ENCODE results near the gene CFAP221. TPM values are rescaled to one million over a fixed set of nuclear protein-coding genes. Genes with fewer than 3 reads are reported as not detected.

The CFAP221 gene
- total and polyA plus RNA-seq, 10 of the 15 experiments (the other 5 are each of a cell fraction or from before 2014, with no cell fraction given) = not detected

GRCh38 chr2:119706221-119706620 lies 162.0 kb downstream of the CFAP221 start:
- RAD21 ChIA-PET (ENCODE audit: unreplicated experiment) = no interaction called here
- SMC1A ChIA-PET (ENCODE audit: uncharacterized antibody, unreplicated experiment) = interaction anchor here (0.6 to 1.1 kb wide), 3 partner anchors 122 to 475 kb away, joined by 3 read pairs; no protein-coding TSS in a partner anchor
- FAIRE-seq = no peak
- Histone ChIP-seq H3K27me3 (replicated peaks in 1 of 2; ENCODE audit: control insufficient read depth in 2 of 2, insufficient read depth in 2 of 2, low read length in 1 of 2) (no peaks in the 10 kb centered on the region), H2AFZ (ENCODE audit: control insufficient read depth, low read depth, low read length) (no peak overlapping the region), H3K4me1 (ENCODE audit: control insufficient read depth, insufficient read depth, low read length) (peaks cover 10% of the 10 kb centered on the region), H3K4me3 (no peak overlapping the region), H3K4me2 (ENCODE audit: control insufficient read depth, insufficient read depth) (no peak overlapping the region), H3K9ac (ENCODE audit: control insufficient read depth, insufficient read depth, low read length) (no peak overlapping the region), H3K27ac (ENCODE audit: control insufficient read depth, insufficient read depth) (no peak overlapping the region), H3K9me3 (replicated peaks; ENCODE audit: control insufficient read depth, insufficient read depth, low read length) (peaks cover 9% of the 10 kb centered on the region; the same call in 2 of the 3 replicates), H3K36me3 (ENCODE audit: control insufficient read depth in 2 of 2, insufficient read depth in 2 of 2, low read length in 1 of 2) (no peaks in the 10 kb centered on the region), H3K79me2 (ENCODE audit: control insufficient read depth, insufficient read depth, low read length) (no peaks in the 10 kb centered on the region), H4K20me1 (ENCODE audit: control insufficient read depth, insufficient read depth) (no peaks in the 10 kb centered on the region)
- 86% methylated on average over 8 of the region's 8 CpGs for WGBS (ENCODE audit: insufficient coverage, insufficient replicate concordance, low lambda C conversion rate, missing lambda C conversion rate)
- ATAC-seq = no peak
- no peak for DNase-seq (ENCODE audit: low read depth, low spot score)
- in situ Hi-C loops (cut with MboI) (loop anchor here (10.0 kb wide), 1 partner anchor 969 kb away; no protein-coding TSS in a partner anchor), intact Hi-C loops (cut with micrococcal nuclease; ENCODE audit: unreplicated experiment) (no loop called here)
- BruUV-seq (replicated peaks) = no TSS peak
- POLR2A ChIA-PET = no interaction called here
- CTCF ChIA-PET = interaction anchor here (2.2 to 7.0 kb wide), 2 partner anchors 117 to 469 kb away, joined by 7 to 111 read pairs; no protein-coding TSS in a partner anchor
- TF ChIP-seq ATF2 (IDR thresholded peaks at IDR 0.05; ENCODE audit: low read length) = no peak
- no peak for TF ChIP-seq JUND (IDR thresholded peaks at IDR 0.05; ENCODE audit: low read depth, low read length)
- no peak for TF ChIP-seq STAT3 (IDR thresholded peaks at IDR 0.05; ENCODE audit: low read depth, low read length)
- TF ChIP-seq WRNIP1 (IDR thresholded peaks at IDR 0.05; ENCODE audit: borderline replicate concordance, low read depth, low read length) = no peak
- no peak for TF ChIP-seq KLF5 (IDR thresholded peaks at IDR 0.05; ENCODE audit: partially characterized antibody)
- no peak for TF ChIP-seq SMAD5 (IDR thresholded peaks at IDR 0.05; ENCODE audit: low read depth)
- TF ChIP-seq, protein P1, sequence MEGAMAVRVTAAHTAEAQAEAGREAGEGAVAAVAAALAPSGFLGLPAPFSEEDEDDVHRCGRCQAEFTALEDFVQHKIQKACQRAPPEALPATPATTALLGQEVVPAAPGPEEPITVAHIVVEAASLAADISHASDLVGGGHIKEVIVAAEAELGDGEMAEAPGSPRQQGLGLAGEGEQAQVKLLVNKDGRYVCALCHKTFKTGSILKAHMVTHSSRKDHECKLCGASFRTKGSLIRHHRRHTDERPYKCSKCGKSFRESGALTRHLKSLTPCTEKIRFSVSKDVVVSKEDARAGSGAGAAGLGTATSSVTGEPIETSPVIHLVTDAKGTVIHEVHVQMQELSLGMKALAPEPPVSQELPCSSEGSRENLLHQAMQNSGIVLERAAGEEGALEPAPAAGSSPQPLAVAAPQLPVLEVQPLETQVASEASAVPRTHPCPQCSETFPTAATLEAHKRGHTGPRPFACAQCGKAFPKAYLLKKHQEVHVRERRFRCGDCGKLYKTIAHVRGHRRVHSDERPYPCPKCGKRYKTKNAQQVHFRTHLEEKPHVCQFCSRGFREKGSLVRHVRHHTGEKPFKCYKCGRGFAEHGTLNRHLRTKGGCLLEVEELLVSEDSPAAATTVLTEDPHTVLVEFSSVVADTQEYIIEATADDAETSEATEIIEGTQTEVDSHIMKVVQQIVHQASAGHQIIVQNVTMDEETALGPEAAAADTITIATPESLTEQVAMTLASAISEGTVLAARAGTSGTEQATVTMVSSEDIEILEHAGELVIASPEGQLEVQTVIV (IDR thresholded peaks at IDR 0.05; ENCODE audit: borderline replicate concordance, partially characterized antibody) = no peak
- TF ChIP-seq, protein P2, sequence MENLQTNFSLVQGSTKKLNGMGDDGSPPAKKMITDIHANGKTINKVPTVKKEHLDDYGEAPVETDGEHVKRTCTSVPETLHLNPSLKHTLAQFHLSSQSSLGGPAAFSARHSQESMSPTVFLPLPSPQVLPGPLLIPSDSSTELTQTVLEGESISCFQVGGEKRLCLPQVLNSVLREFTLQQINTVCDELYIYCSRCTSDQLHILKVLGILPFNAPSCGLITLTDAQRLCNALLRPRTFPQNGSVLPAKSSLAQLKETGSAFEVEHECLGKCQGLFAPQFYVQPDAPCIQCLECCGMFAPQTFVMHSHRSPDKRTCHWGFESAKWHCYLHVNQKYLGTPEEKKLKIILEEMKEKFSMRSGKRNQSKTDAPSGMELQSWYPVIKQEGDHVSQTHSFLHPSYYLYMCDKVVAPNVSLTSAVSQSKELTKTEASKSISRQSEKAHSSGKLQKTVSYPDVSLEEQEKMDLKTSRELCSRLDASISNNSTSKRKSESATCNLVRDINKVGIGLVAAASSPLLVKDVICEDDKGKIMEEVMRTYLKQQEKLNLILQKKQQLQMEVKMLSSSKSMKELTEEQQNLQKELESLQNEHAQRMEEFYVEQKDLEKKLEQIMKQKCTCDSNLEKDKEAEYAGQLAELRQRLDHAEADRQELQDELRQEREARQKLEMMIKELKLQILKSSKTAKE (IDR thresholded peaks at IDR 0.05; ENCODE audit: low read depth, poor library complexity, severe bottlenecking) = no peak
- TF ChIP-seq, protein P3, sequence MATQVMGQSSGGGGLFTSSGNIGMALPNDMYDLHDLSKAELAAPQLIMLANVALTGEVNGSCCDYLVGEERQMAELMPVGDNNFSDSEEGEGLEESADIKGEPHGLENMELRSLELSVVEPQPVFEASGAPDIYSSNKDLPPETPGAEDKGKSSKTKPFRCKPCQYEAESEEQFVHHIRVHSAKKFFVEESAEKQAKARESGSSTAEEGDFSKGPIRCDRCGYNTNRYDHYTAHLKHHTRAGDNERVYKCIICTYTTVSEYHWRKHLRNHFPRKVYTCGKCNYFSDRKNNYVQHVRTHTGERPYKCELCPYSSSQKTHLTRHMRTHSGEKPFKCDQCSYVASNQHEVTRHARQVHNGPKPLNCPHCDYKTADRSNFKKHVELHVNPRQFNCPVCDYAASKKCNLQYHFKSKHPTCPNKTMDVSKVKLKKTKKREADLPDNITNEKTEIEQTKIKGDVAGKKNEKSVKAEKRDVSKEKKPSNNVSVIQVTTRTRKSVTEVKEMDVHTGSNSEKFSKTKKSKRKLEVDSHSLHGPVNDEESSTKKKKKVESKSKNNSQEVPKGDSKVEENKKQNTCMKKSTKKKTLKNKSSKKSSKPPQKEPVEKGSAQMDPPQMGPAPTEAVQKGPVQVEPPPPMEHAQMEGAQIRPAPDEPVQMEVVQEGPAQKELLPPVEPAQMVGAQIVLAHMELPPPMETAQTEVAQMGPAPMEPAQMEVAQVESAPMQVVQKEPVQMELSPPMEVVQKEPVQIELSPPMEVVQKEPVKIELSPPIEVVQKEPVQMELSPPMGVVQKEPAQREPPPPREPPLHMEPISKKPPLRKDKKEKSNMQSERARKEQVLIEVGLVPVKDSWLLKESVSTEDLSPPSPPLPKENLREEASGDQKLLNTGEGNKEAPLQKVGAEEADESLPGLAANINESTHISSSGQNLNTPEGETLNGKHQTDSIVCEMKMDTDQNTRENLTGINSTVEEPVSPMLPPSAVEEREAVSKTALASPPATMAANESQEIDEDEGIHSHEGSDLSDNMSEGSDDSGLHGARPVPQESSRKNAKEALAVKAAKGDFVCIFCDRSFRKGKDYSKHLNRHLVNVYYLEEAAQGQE (IDR thresholded peaks at IDR 0.05; ENCODE audit: low read depth, low read length) = no peak
- TF ChIP-seq HSF1 (IDR thresholded peaks at IDR 0.05; ENCODE audit: low read depth, low read length) = no peak
- TF ChIP-seq RBBP5 (conservative IDR thresholded peaks at IDR 0.05) = no peak
- no peak for TF ChIP-seq POU2F2 (IDR thresholded peaks at IDR 0.05; ENCODE audit: borderline replicate concordance, low read depth, low read length)
